AG10803 (cell line): ENCODE results near the gene PDIA6.
A peak's percentile ranks its signal among the peaks of the same experiment; 100 is the strongest.
"Not testable (repeated sequence)": the region's sequence is repeated elsewhere in the genome, so short reads cannot be mapped to it uniquely, and the experiment has no call there.

Source experiments
- DNase-seq: peaks from one replicate; pipeline ENCODE4 v3.0.0; 2010; ENCODE audit warnings: low read depth
- H3K4me3 ChIP-seq: 2 replicates; pipeline ENCODE4 v1.5.1; 2011; ENCODE audit warnings: mild to moderate bottlenecking, low read length, control low read depth
- TF ChIP-seq, protein P1 (sequence below): conservative IDR thresholded peaks from 2 replicates; pipeline ENCODE4 v1.5.1; 2011; ENCODE audit warnings: mild to moderate bottlenecking, low read length, control low read depth, inconsistent platforms

Gene PDIA6

DNA sequence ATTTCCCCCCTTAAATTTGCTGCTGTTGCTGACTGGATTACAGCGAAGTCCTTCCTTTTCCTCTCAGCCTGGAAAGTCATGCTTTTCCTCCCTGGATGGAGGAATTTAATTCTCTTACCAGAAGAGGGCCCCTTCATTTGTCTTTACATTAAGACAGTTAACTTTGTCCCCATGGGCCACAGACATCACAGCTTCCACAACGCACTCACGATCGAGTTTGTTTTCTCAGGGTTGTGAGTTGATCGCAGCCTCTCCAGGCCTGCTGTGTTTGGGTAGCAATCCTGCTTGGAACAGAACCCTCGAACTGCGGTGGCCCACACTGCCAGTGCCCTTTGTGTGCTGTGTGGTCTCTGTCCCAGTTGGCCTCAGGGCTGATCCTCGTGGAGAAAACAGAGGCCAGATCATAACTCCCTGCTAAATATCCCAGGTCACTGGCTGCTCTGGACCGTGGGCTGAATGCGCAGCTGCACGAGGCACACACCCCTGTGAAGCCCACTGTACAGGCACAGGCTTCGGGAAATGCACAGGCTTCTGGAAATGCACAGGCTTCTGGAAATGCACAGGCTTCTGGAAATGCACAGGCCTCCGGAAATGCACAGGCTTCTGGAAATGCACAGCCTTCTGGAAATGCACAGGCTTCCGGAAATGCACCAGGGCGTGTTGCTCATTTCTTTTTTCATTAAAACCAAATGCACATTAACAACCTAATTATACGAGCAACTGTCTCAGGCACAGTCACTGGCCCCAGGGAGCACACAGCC, 2.2 kb upstream of the PDIA6 start:
- H3K4me3 ChIP-seq, result no peak overlapping the region
- TF ChIP-seq, protein P1, sequence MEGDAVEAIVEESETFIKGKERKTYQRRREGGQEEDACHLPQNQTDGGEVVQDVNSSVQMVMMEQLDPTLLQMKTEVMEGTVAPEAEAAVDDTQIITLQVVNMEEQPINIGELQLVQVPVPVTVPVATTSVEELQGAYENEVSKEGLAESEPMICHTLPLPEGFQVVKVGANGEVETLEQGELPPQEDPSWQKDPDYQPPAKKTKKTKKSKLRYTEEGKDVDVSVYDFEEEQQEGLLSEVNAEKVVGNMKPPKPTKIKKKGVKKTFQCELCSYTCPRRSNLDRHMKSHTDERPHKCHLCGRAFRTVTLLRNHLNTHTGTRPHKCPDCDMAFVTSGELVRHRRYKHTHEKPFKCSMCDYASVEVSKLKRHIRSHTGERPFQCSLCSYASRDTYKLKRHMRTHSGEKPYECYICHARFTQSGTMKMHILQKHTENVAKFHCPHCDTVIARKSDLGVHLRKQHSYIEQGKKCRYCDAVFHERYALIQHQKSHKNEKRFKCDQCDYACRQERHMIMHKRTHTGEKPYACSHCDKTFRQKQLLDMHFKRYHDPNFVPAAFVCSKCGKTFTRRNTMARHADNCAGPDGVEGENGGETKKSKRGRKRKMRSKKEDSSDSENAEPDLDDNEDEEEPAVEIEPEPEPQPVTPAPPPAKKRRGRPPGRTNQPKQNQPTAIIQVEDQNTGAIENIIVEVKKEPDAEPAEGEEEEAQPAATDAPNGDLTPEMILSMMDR, result no peak
- no peak for DNase-seq

DNA sequence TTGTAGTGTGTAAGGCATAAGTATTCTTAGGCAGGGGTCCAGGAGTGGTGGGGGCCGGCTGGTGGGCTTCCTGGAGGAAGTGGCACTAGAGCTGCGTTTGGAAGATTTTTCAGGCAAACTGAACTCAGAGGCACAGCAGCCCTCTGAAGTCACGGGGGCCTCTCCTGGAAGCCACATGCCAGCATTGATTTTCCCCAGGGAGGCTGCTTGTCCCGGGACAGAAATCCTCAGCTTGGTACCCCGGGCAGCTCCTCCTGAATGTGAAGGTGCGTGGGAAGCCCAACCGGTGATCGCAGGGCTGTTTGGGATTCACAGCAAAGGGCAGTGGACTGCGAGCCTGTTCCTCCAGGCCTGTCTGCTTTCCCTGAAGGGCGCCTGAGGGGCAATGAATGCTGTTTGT, 1.6 kb upstream of the PDIA6 start:
- no peak for DNase-seq
- TF ChIP-seq, protein P1, result no peak

DNA sequence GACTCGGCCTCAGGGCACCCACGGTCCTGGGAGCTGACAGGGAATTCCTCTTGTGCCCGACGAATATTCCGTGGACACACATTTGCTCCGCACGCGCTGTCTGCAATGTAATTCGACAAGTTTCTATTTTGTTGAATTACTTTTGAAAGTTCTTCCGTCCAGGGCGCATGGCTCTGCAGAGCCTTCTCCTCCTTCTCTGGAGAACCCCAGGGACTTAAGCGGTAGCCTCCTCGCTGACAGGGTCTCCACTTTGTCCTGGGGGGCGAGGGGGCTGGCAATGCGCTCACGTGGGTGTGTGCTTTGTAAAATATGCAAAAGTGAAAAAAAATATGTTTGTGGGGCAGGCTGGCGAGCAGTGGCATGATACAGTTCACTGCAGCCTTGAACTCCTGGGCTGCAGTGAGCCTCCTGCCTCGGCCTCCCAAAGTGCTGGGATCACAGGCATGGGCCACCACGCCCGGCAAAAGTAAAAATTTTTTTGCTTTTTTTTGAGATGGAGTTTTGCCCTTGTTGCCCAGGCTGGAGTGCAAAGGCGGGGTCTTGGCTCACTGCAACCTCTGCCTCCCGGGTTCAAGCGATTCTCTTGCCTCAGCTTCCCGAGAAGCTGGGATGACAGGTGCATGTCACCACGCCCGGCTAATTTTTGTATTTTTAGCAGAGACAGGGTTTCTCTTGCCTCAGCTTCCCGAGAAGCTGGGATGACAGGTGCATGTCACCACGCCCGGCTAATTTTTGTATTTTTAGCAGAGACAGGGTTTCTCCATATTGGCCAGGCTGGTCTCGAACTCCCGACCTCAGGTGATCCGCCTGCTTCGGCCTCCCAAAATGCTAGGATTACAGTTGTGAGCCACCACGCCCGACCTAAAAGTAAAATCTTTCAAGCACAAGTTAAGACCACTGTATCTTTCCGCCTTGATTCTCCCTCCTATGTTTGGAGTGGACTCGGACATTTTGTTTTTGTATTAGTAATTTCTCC, 866 bp upstream of the PDIA6 start:
- DNase-seq, result not testable (repeated sequence)
- peak overlapping the region; percentile 60 for H3K4me3 ChIP-seq

More for the DNA sequence above, 1.6 kb upstream of the PDIA6 start:
- no peak overlapping the region for H3K4me3 ChIP-seq

DNA sequence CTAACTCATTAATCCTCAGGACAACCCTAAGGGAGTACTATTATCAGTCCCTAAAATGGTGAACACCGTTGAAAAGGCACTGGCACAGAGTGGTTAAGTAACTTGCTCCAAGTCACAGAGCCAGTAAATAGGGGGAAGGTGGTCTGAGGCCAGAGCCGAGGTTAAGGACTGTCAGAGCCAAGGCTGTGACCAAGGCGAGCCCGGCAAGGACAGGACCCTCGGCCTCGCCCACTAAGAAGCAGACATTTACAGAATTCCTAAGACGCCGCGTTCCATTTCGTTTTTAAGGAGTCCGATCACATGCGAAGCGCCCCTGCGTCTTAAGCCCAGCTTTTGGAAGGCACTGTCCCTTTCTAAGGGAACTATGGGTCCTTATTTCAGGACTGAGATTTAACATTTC, 1.1 kb downstream of the PDIA6 start:
- TF ChIP-seq, protein P1, result no peak
- H3K4me3 ChIP-seq, result peak overlapping the region; percentile 78
- peak; percentile 14 for DNase-seq

DNA sequence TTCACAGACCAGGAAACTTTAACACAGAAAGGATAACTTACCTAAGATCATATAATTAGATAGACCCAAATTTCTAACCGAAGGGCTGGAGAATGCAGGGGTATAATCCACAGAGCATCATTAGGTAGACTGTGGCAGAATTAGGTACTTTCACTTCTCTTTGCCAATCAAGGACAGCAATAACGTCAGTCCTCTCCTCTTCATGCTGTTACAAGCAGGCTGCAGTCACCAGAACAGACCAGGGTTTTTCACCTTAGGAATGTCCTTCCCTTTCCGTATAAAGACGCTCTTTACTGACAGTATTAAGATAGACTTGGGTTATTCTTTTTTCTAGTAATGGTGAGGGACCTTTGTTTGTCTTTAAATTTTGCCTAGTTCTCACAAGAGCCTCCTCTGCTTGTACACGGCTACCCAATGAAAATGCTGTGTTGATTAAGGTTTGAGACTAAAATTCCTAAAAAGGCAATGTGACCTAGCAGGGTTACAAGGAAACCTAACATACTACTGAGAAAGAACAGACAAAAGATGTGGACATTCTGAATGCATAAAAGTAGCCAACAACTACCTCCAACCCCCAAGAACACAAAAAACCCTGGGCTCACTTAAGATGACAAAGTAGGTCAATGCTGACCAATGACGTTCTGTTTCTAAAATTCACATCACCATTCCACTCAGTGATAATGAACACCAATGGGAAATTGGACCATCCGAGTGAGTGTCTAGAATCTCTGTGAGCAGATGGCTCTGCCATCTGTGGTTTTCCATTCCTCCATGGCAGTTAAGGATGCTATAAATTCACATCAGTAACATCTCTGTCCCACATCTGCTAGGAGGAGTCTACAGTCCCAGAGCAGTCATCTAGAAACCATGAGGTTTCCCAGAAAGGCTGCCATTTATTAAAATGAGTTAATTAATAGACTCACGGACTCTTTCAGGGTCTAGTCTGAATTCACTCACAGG, 2.1 kb downstream of the PDIA6 start:
- TF ChIP-seq, protein P1, result no peak
- DNase-seq, result peak; percentile 54
- peak overlapping the region; percentile 78 for H3K4me3 ChIP-seq

DNA sequence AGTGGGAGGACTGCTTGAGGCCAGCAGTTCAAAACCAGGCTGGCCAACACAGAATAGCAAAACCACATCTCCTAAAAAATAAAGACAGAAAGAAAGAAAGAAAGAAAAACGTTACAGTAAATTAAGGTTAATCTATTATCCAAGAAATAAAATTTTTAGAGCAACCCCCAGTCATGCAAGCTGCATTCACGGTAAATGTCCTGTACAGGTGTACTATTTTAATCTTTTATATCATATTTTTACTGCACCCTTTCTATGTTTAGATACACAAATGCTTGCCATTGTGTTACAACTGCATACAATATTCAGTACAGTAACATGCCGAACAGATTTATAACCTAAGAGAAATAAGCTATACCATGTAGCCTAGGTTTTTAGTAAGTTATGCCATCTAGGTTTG, 6.0 kb downstream of the PDIA6 start:
- TF ChIP-seq, protein P1, result no peak
- DNase-seq, result no peak
- no peak overlapping the region for H3K4me3 ChIP-seq

DNA sequence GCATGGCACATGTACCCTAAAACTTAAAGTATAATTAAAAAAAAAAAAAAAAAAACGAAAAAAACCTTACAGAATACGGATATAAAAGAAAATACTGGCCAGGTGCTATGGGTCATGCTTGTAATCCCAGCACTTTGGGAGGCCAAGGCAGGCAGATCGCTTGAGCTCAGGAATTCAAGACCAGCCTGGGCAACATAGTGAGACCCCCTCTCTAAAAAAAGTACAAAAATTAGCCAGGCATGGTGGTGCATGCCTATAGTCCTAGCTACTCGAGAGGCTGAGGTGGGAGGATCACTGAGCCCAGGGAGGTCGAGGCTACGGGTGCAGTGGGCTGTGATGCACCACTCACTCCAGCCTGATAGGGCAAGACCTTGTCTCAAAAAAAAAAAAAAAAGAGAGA, 6.6 kb downstream of the PDIA6 start:
- H3K4me3 ChIP-seq, DNase-seq: not testable (repeated sequence)
